ENCODE data around the gene C19orf81.
"Not testable (repeated sequence)": the region's sequence is repeated elsewhere in the genome, so short reads cannot be mapped to it uniquely, and the experiment has no call there.

Gene C19orf81

GRCh38 chr19:50649433-50650391, at the start of gene C19orf81:
C19orf81 (plus strand) TSS chr19:50649445; CDS start chr19:50649445, 0 bp downstream.
- no peak for DNase-seq

GRCh38 chr19:50601407-50602088, 47.7 kb upstream of the C19orf81 start:
- DNase-seq: no peak

- no peak for DNase-seq
These were observed 47.2 kb upstream of the C19orf81 start for GRCh38 chr19:50602089-50602422.

- no peak for DNase-seq
These were observed 46.7 kb upstream of the C19orf81 start for GRCh38 chr19:50602496-50602895.

GRCh38 chr19:50602935-50603334, 46.3 kb upstream of the C19orf81 start:
- no peak for DNase-seq

GRCh38 chr19:50604264-50605073, 44.8 kb upstream of the C19orf81 start:
- not testable (repeated sequence) for DNase-seq

GRCh38 chr19:50606059-50606836, 43.0 kb upstream of the C19orf81 start:
- not testable (repeated sequence) for DNase-seq

- no peak for DNase-seq
These were observed 41.9 kb upstream of the C19orf81 start for GRCh38 chr19:50607388-50607787.

- DNase-seq: peak; percentile 81 to 85
These were observed 41.1 kb upstream of the C19orf81 start for GRCh38 chr19:50607874-50608785.

- DNase-seq: not testable (repeated sequence)
These were observed 36.5 kb upstream of the C19orf81 start for GRCh38 chr19:50612504-50613404.

GRCh38 chr19:50618379-50618778, 30.9 kb upstream of the C19orf81 start:
- not testable (repeated sequence) for DNase-seq

GRCh38 chr19:50619184-50619583, 30.1 kb upstream of the C19orf81 start:
- not testable (repeated sequence) for DNase-seq

- DNase-seq: not testable (repeated sequence)
These were observed 28.8 kb upstream of the C19orf81 start for GRCh38 chr19:50620394-50620906.

GRCh38 chr19:50624949-50625600, 24.2 kb upstream of the C19orf81 start:
- DNase-seq: no peak

GRCh38 chr19:50626011-50626410, 23.2 kb upstream of the C19orf81 start:
- no peak for DNase-seq

GRCh38 chr19:50626795-50627194, 22.4 kb upstream of the C19orf81 start:
- DNase-seq: no peak

- DNase-seq: no peak
These were observed 21.1 kb upstream of the C19orf81 start for GRCh38 chr19:50628146-50628545.

GRCh38 chr19:50628551-50628950, 20.7 kb upstream of the C19orf81 start:
- DNase-seq: no peak

GRCh38 chr19:50629194-50629593, 20.1 kb upstream of the C19orf81 start:
- no peak for DNase-seq

Data from activated CD4-positive, alpha-beta T cell treated with anti-CD3 and anti-CD28 coated beads, Interleukin-2, amount 50 U/mL, for 48 hours (primary cell).